Nephron (organoid): Measurements from ENCODE around the gene ADAMTS2.

Source experiments
- H3K27ac Mint-ChIP-seq, 3 experiments: 2 replicates each; pipeline ENCODE4 v1.8.0; 2020; ENCODE audit warnings: mixed read lengths in 3 of 3, mild to moderate bottlenecking in 2 of 3, moderate library complexity in 1 of 3
- H3K27me3 Mint-ChIP-seq: 2 replicates; pipeline ENCODE4 v1.8.0; 2021; ENCODE audit warnings: low read depth, mild to moderate bottlenecking, moderate library complexity, mixed read lengths
- H3K36me3 Mint-ChIP-seq: 2 replicates; pipeline ENCODE4 v1.8.0; 2020; ENCODE audit warnings: low read depth, mixed read lengths
- H3K4me1 Mint-ChIP-seq: 2 replicates; pipeline ENCODE4 v1.8.0; 2020; ENCODE audit warnings: mixed read lengths
- H3K4me3 Mint-ChIP-seq, 3 experiments: 2 replicates each; pipeline ENCODE4 v1.8.0; 2020; ENCODE audit warnings: mild to moderate bottlenecking in 3 of 3, mixed read lengths in 3 of 3, moderate library complexity in 2 of 3
- H3K9me3 Mint-ChIP-seq: 2 replicates; pipeline ENCODE4 v1.8.0; 2020; ENCODE audit warnings: mixed read lengths
- CTCF ChIP-seq, 3 experiments: fragments of 200-600 bp; sonication (generic); IDR thresholded peaks; one replicate each; pipeline ENCODE4 v1.5.0; 2021; ENCODE audit warnings: antibody characterized with exemption in 3 of 3; ENCODE audit not compliant: unreplicated experiment in 3 of 3

ADAMTS2 gene

GRCh38 chr5:179373961-179374505 lies 28.8 kb upstream of the ADAMTS2 start:
- Mint-ChIP-seq H3K4me3 (no peak overlapping the region), H3K4me1 (peaks cover 15% of the 10 kb centered on the region), H3K9me3 (no peaks in the 10 kb centered on the region), H3K27ac (no peak overlapping the region), H3K36me3 (no peaks in the 10 kb centered on the region), H3K27me3 (peaks cover 26% of the 10 kb centered on the region)
- no peak for TF ChIP-seq CTCF (IDR thresholded peaks at IDR 0.05; ENCODE audit: unreplicated experiment in 3 of 3)

- Mint-ChIP-seq H3K27me3 (peaks cover 20% of the 10 kb centered on the region), H3K4me3 (no peak overlapping the region), H3K27ac (no peak overlapping the region), H3K4me1 (peaks cover 8% of the 10 kb centered on the region), H3K9me3 (no peaks in the 10 kb centered on the region), H3K36me3 (no peaks in the 10 kb centered on the region)
- no peak for TF ChIP-seq CTCF (IDR thresholded peaks at IDR 0.05; ENCODE audit: unreplicated experiment in 3 of 3)
Observed at GRCh38 chr5:179373101-179373934, 28.1 kb upstream of the ADAMTS2 start.

- H3K9me3 Mint-ChIP-seq: no peaks in the 10 kb centered on the region
- no peak overlapping the region for H3K27ac Mint-ChIP-seq
- peaks cover 3% of the 10 kb centered on the region for H3K4me1 Mint-ChIP-seq
Observed at GRCh38 chr5:179371681-179372680, 26.7 kb upstream of the ADAMTS2 start.

GRCh38 chr5:179371121-179371510 lies 25.9 kb upstream of the ADAMTS2 start:
- Mint-ChIP-seq H3K4me1 (no peaks in the 10 kb centered on the region), H3K36me3 (no peaks in the 10 kb centered on the region), H3K27me3 (peaks cover 17% of the 10 kb centered on the region), H3K9me3 (no peaks in the 10 kb centered on the region), H3K27ac (no peak overlapping the region), H3K4me3 (no peak overlapping the region)
- no peak for TF ChIP-seq CTCF (IDR thresholded peaks at IDR 0.05; ENCODE audit: unreplicated experiment in 3 of 3)

More at GRCh38 chr5:179371681-179372680, 26.7 kb upstream of the ADAMTS2 start:
- no peak for TF ChIP-seq CTCF (IDR thresholded peaks at IDR 0.05; ENCODE audit: unreplicated experiment in 3 of 3)
- H3K36me3 Mint-ChIP-seq: no peaks in the 10 kb centered on the region
- H3K27me3 Mint-ChIP-seq: peaks cover 13% of the 10 kb centered on the region
- no peak overlapping the region for H3K4me3 Mint-ChIP-seq

GRCh38 chr5:179370490-179371120 lies 25.3 kb upstream of the ADAMTS2 start:
- peaks cover 21% of the 10 kb centered on the region for H3K27me3 Mint-ChIP-seq
- TF ChIP-seq CTCF (IDR thresholded peaks at IDR 0.05; ENCODE audit: unreplicated experiment in 3 of 3): no peak
- no peak overlapping the region for H3K27ac Mint-ChIP-seq
- H3K4me1 Mint-ChIP-seq: no peaks in the 10 kb centered on the region
- no peaks in the 10 kb centered on the region for H3K36me3 Mint-ChIP-seq
- H3K4me3 Mint-ChIP-seq: no peak overlapping the region
- H3K9me3 Mint-ChIP-seq: no peaks in the 10 kb centered on the region
